Suprapubic skin (tissue), 3 donors: ENCODE measurements around the gene NGDN.

Experiments used
- CTCF ChIP-seq, 2 donors: fragments of 200-600 bp in 1 of 2; fragments of 450-650 bp in 1 of 2; sonication (generic) in 1 of 2; IDR thresholded peaks; one replicate each; pipeline ENCODE4 v1.5.1; 2016 to 2019; ENCODE audit warnings: antibody characterized with exemption in 2 of 2, mild to moderate bottlenecking in 1 of 2, moderate library complexity in 1 of 2
- EP300 ChIP-seq: sonication (generic); formaldehyde crosslinking; IDR thresholded peaks from one replicate; pipeline ENCODE4 v1.6.1; 2017; ENCODE audit warnings: antibody characterized with exemption
- POLR2A ChIP-seq, 2 donors: fragments of 450-650 bp; IDR thresholded peaks; one replicate each; pipeline ENCODE4 v1.6.1; 2017; ENCODE audit warnings: antibody characterized with exemption in 2 of 2, mild to moderate bottlenecking in 2 of 2, moderate library complexity in 2 of 2

- no peak for TF ChIP-seq EP300
- TF ChIP-seq CTCF (IDR thresholded peaks at IDR 0.05) = no peak
- TF ChIP-seq POLR2A (IDR thresholded peaks at IDR 0.05) = no peak
Observed at GRCh38 chr14:23430723-23431085, 38.8 kb upstream of the NGDN start.
